GM12891 (cell line): Measurements from ENCODE around the gene GPR183.

Experiments
- POLR2A ChIP-seq: IDR thresholded peaks from 2 replicates; pipeline ENCODE4 v1.6.1; 2011; ENCODE audit warnings: low read depth, low read length, control low read depth
- POLR2AphosphoS5 ChIP-seq: IDR thresholded peaks from 2 replicates; pipeline ENCODE4 v1.6.1; 2011; ENCODE audit warnings: low read depth, low read length, control low read depth
- SPI1 ChIP-seq: IDR thresholded peaks from 2 replicates; pipeline ENCODE4 v1.6.1; 2011; ENCODE audit warnings: low read depth, low read length, control low read depth
- TAF1 ChIP-seq: IDR thresholded peaks from 2 replicates; pipeline ENCODE4 v1.6.1; 2011; ENCODE audit warnings: low read depth, low read length, control low read depth

GRCh38 chr13:99335087-99335486, 27.9 kb upstream of the GPR183 start:
- TF ChIP-seq TAF1 (no peak), POLR2A (no peak), POLR2AphosphoS5 (no peak), SPI1 (no peak)
